Right lobe of liver (tissue), 4 donors: ENCODE data around the gene PCSK6.

ENCODE experiments used
- CTCF ChIP-seq, 4 donors: fragments of 200-600 bp in 3 of 4; fragments of 450-650 bp in 1 of 4; IDR thresholded peaks; one replicate each; pipeline versions ENCODE4 v1.5.1 to v1.8.0; 2016 to 2022; ENCODE audit warnings: antibody characterized with exemption in 4 of 4, mild to moderate bottlenecking in 2 of 4
- POLR2A ChIP-seq: fragments of 450-650 bp; IDR thresholded peaks from one replicate; pipeline ENCODE4 v1.6.1; 2017; ENCODE audit warnings: antibody characterized with exemption, mild to moderate bottlenecking
- donor health status: DM: no; HTN: no; CAD: no.
- donor health status: DM: no; HTN: no; CAD: no.
- donor health status: DM: no; HTN: yes; CAD: no.

DNA sequence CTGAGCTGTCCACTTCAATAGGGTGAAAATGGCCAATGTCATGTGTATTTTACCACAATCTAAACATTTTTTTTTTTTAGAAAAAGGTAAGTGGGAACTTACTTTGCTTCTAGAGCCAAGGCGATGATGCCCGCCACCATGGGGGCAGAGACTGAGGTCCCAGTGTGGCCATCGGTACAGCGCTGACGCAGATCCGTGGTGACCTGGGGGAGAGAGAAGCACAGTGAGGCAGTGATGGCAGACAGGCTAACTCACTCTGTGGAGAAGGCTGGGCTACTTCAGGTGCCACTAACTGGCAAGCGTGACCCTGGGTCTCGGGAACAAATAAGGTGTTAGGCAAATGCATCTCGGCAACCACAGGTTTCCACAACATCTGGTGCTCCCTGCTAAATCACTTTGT, 100.1 kb downstream of the PCSK6 start:
- TF ChIP-seq CTCF (IDR thresholded peaks at IDR 0.05) (no peak), POLR2A (no peak)
